ENCODE measurements around the gene GLP2R.

The GLP2R gene

DNA sequence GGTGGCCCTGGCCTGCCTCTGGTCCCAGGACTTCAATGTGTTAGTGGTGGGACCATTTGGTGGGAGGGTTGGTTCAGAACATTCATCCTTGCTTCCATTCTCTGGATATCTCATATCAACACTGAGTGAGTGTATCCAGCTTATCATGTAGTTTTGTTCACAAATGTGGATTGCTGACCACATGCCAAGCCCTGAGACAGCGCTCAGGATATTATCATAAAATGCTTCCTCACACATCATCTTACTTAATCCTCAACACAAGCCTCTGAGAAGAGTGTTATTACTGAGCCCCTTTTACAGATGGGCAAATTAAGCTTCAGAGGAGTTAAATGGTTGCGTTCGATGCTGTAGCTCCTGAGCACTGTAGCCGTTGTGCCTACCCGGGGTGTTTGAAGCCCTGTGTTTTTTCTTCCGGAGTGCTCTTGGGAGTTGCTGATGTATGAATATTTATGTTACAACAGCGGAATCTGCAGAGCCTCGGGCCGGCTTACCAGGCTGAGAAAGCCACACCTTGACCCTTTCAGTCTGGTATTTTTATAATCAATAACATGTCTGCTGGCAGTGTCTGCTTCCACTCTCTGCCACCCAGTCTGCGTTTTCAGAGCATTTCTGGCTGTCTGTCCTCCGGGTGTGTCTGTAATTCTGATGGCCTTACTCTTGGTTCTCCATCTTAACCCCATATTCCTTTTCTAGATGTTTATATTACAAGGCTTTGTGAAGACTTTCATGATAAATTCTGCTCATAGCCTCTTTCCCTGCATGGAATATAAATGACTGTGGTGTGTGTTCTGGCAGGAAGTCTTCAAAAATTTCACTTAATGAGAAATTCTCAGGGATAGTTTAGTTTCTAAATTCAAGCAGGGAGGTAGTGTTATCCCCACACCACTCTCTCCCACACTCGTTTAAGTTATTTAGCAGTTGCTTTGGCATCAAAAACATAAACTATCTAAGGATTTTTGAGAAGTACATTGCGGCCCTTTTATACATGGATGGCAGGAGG is 2.9 kb downstream of the GLP2R start (continued):
- TF ChIP-seq, protein P1, sequence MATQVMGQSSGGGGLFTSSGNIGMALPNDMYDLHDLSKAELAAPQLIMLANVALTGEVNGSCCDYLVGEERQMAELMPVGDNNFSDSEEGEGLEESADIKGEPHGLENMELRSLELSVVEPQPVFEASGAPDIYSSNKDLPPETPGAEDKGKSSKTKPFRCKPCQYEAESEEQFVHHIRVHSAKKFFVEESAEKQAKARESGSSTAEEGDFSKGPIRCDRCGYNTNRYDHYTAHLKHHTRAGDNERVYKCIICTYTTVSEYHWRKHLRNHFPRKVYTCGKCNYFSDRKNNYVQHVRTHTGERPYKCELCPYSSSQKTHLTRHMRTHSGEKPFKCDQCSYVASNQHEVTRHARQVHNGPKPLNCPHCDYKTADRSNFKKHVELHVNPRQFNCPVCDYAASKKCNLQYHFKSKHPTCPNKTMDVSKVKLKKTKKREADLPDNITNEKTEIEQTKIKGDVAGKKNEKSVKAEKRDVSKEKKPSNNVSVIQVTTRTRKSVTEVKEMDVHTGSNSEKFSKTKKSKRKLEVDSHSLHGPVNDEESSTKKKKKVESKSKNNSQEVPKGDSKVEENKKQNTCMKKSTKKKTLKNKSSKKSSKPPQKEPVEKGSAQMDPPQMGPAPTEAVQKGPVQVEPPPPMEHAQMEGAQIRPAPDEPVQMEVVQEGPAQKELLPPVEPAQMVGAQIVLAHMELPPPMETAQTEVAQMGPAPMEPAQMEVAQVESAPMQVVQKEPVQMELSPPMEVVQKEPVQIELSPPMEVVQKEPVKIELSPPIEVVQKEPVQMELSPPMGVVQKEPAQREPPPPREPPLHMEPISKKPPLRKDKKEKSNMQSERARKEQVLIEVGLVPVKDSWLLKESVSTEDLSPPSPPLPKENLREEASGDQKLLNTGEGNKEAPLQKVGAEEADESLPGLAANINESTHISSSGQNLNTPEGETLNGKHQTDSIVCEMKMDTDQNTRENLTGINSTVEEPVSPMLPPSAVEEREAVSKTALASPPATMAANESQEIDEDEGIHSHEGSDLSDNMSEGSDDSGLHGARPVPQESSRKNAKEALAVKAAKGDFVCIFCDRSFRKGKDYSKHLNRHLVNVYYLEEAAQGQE (tag by site-specific recombination; IDR thresholded peaks at IDR 0.05) = no peak
- TF ChIP-seq ZNF23 (tag by site-specific recombination; IDR thresholded peaks at IDR 0.05; ENCODE audit: borderline replicate concordance) = no peak
- no peak for TF ChIP-seq RBAK (tag by site-specific recombination; IDR thresholded peaks at IDR 0.05)
- no peak for TF ChIP-seq SCRT2 (tag by site-specific recombination; IDR thresholded peaks at IDR 0.05)
- TF ChIP-seq ZSCAN23 (tag by site-specific recombination; IDR thresholded peaks at IDR 0.05) = no peak
- TF ChIP-seq TCF7L2 (IDR thresholded peaks at IDR 0.05; ENCODE audit: borderline replicate concordance, low read depth, low read length) = no peak
- no peak for TF ChIP-seq ZNF157 (tag by site-specific recombination; IDR thresholded peaks at IDR 0.05)
- TF ChIP-seq ZNF658 (tag by site-specific recombination; IDR thresholded peaks at IDR 0.05) = no peak
- no peak for TF ChIP-seq HIC1 (tag by site-specific recombination; IDR thresholded peaks at IDR 0.05)

GRCh38 chr17:9829343-9829742 is 3.6 kb downstream of the GLP2R start:
- ChIA-PET POLR2A (interaction anchor here (1.4 kb wide), 1 partner anchor 27 kb away, joined by 3 read pairs; no protein-coding TSS in a partner anchor), CTCF (interaction anchor here (0.9 to 1.1 kb wide), 2 partner anchors 9 to 251 kb away, joined by 4 read pairs; no protein-coding TSS in a partner anchor)
- H3K9me3 ChIP-seq (ENCODE audit: control insufficient read depth, insufficient read depth, low read depth, low read length) = no peaks in the 10 kb centered on the region
- H3K36me3 ChIP-seq (ENCODE audit: control insufficient read depth in 2 of 2, insufficient read depth in 1 of 2, low read length in 2 of 2) = no peaks in the 10 kb centered on the region
- H3K4me1 ChIP-seq (ENCODE audit: control insufficient read depth, insufficient read depth, low read length) = no peaks in the 10 kb centered on the region
- no peak overlapping the region for H3K27ac ChIP-seq (ENCODE audit: extremely low read depth, low read depth, low read length)
- H3K4me3 ChIP-seq (ENCODE audit: low read depth, low read length) = no peak overlapping the region
- TF ChIP-seq ZBTB1 (tag by site-specific recombination; IDR thresholded peaks at IDR 0.05) (no peak), ZSCAN5A (tag by site-specific recombination; IDR thresholded peaks at IDR 0.05) (no peak), PRDM4 (tag by site-specific recombination; IDR thresholded peaks at IDR 0.05) (no peak), ZNF184 (tag by site-specific recombination; IDR thresholded peaks at IDR 0.05) (no peak), ZNF19 (tag by site-specific recombination; IDR thresholded peaks at IDR 0.05; ENCODE audit: low read depth) (no peak), ZNF449 (tag by site-specific recombination; IDR thresholded peaks at IDR 0.05) (no peak), MYNN (tag by site-specific recombination; IDR thresholded peaks at IDR 0.05; ENCODE audit: borderline replicate concordance) (no peak), ZNF214 (tag by site-specific recombination; IDR thresholded peaks at IDR 0.05; ENCODE audit: borderline replicate concordance) (no peak), TCF7L2 (IDR thresholded peaks at IDR 0.05; ENCODE audit: borderline replicate concordance, low read depth, low read length) (no peak), KLF1 (tag by site-specific recombination; IDR thresholded peaks at IDR 0.05) (no peak), ZNF132 (tag by site-specific recombination; IDR thresholded peaks at IDR 0.05; ENCODE audit: borderline replicate concordance) (no peak), KLF17 (tag by site-specific recombination; IDR thresholded peaks at IDR 0.05) (no peak), BCL6B (tag by site-specific recombination; IDR thresholded peaks at IDR 0.05) (no peak)
